HG02588 (cell line): ENCODE data around the gene GALR1.
"Not testable (repeated sequence)": the region's sequence is repeated elsewhere in the genome, so short reads cannot be mapped to it uniquely, and the experiment has no call there.

Experiments
- ATAC-seq: cut with Tn5 transposase; IDR thresholded peaks from one replicate; pipeline ENCODE4 v1.9.1; 2021; ENCODE audit warnings: mild to moderate bottlenecking, moderate library complexity; ENCODE audit not compliant: unreplicated experiment

The GALR1 gene

GRCh38 chr18:77250501-77250925 is 865 bp downstream of the GALR1 start:
- ATAC-seq = no peak

- ATAC-seq = no peak
Measured at GRCh38 chr18:77250926-77251729, 1.5 kb downstream of the GALR1 start.

GRCh38 chr18:77251730-77252050 is 2.0 kb downstream of the GALR1 start:
- ATAC-seq = no peak

- no peak for ATAC-seq
Measured at GRCh38 chr18:77254711-77255405, 5.2 kb downstream of the GALR1 start.

- no peak for ATAC-seq
Measured at GRCh38 chr18:77255426-77256105, 5.9 kb downstream of the GALR1 start.

- no peak for ATAC-seq
Measured at GRCh38 chr18:77262643-77263465, 13.2 kb downstream of the GALR1 start.

- ATAC-seq = no peak
Measured at GRCh38 chr18:77263466-77263763, 13.8 kb downstream of the GALR1 start.

GRCh38 chr18:77267969-77268368 is 18.3 kb downstream of the GALR1 start:
- no peak for ATAC-seq

- no peak for ATAC-seq
Measured at GRCh38 chr18:77268456-77268855, 18.8 kb downstream of the GALR1 start.

- ATAC-seq = no peak
Measured at GRCh38 chr18:77271576-77272481, 22.2 kb downstream of the GALR1 start.

GRCh38 chr18:77290841-77291240 is 41.2 kb downstream of the GALR1 start:
- not testable (repeated sequence) for ATAC-seq

- ATAC-seq = no peak
Measured at GRCh38 chr18:77298172-77298571, 48.5 kb downstream of the GALR1 start.

GRCh38 chr18:77299706-77300105 is 50.1 kb downstream of the GALR1 start:
- ATAC-seq = no peak

GRCh38 chr18:77300579-77300978 is 50.9 kb downstream of the GALR1 start:
- ATAC-seq = no peak

GRCh38 chr18:77304268-77304667 is 54.6 kb downstream of the GALR1 start:
- ATAC-seq = no peak

GRCh38 chr18:77305676-77306075 is 56.0 kb downstream of the GALR1 start:
- no peak for ATAC-seq

- ATAC-seq = no peak
Measured at GRCh38 chr18:77308216-77308615, 58.6 kb downstream of the GALR1 start.

- no peak for ATAC-seq
Measured at GRCh38 chr18:77314511-77314910, 64.9 kb downstream of the GALR1 start.

GRCh38 chr18:77314952-77315351 is 65.3 kb downstream of the GALR1 start:
- no peak for ATAC-seq

- ATAC-seq = no peak
Measured at GRCh38 chr18:77316008-77316407, 66.4 kb downstream of the GALR1 start.
